Measurements from ENCODE around the gene COL18A1.
"Not testable (repeated sequence)": the region's sequence is repeated elsewhere in the genome, so short reads cannot be mapped to it uniquely, and the experiment has no call there.

Gene COL18A1

DNA sequence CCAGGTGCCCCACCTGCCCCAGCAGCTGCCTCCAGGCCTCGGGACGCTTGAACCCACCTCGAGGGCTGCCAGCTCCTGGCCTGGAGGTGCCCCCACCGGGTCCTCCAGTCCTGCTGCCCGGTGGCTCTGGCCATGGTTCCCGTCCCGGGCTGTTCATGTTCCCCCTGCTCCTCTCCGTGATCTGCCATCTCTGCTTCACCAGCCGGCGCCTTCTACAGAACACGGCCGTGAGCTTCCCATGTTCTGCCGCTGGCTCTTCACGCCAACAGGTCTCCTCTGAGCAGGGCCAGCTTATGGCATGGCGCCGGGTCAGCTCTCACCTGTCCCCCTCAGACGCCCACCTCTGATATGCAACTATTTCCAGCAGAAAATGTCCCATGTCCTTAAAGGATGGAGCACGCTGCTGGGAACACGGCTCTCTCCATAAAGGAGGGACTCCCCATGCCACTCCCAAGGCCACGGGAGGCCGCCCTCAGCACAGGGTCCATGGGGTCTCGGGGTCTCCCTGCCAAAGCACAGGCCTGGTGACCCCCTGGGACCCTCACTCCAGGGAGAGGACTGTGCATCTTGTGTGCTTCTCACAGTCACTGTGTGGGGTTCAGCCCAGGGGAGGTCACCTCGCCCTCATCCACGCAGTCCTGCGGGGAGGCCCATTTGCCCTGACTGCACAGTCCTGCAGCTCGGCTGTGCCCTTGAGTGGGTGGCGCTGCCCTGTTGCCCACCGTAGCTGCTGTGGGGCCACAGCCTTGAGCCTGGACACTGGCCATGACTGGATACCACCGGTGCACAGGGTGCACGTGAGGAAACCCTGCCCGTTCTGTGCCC, 36.7 kb downstream of the COL18A1 start:
- DNase-seq (ENCODE audit: low read depth): no peak

GRCh38 chr21:45442276-45442675, 37.3 kb downstream of the COL18A1 start:
- no peak for DNase-seq (ENCODE audit: low read depth)

DNA sequence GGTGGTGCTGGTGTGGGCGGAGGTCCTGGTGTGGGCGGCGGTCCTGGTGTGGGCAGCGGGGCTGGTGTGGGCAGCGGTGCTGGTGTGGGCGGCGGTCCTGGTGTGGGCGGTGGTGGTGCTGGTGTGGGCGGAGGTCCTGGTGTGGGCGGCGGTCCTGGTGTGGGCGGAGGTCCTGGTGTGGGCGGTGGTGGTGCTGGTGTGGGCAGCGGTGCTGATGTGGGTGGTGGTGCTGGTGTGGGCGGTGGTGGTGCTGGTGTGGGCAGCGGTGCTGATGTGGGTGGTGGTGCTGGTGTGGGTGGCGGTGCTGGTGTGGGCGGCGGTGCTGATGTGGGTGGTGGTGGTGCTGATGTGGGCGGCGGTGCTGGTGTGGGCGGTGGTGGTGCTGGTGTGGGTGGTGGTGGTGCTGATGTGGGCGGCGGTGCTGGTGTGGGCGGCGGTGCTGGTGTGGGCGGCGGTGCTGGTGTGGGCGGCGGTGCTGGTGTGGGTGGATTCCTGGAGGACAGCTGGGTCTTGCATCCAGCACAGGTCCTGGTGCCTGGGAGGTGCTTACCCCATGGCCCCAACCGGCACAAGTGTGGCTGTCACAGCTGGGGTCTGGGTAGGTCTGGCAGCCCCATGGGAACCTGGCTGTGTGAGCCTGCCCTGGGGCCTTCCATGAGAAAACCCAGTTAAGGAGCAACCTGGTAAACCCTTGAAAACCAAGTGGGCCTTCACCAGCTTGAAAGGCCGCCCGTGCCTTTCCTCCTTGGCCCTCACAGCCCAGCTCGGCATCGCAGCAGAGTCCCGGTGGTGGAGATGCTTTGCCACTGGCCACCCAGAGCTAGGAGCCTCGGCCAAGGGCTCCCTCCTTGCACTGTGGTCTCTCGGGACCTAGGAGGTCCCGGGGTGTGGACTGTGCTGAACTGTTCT, 38.0 kb downstream of the COL18A1 start:
- DNase-seq (ENCODE audit: low read depth): not testable (repeated sequence)

DNA sequence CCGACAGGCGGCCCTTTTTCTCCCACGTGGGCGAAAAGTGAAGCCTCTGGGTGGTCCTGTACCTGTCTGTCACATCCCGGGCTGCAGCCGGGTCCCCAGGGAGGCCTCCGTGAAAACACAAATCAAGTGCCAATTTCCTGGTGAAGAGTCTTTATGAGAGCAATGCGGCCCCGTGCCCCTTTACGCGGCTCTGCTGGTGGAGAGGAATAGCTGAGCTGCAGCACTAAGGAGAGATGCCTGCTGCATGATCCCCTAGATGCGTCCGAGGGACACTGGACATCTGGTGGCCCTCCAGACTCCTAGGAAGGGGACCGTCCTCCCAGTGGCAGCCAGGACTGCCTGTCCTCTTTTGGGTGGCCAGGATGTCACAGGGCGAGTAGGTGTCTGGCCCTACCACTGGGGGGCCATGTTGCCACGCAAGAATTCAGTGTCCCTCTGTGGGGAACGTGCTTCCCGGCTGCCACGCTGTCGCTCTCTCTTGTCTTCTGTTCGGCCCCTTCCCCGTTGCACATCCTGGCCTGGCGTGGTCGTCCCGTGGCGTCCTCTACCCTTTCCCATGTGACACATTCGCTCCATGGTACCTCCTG, 38.7 kb downstream of the COL18A1 start:
- no peak for DNase-seq (ENCODE audit: low read depth)

- DNase-seq (ENCODE audit: low read depth): no peak
Measured at GRCh38 chr21:45444385-45444784, 39.4 kb downstream of the COL18A1 start.

GRCh38 chr21:45445369-45445768, 40.4 kb downstream of the COL18A1 start:
- no peak for DNase-seq (ENCODE audit: low read depth)

- no peak for DNase-seq (ENCODE audit: low read depth)
Measured at GRCh38 chr21:45447821-45448220, 42.9 kb downstream of the COL18A1 start.

- DNase-seq (ENCODE audit: low read depth): no peak
Measured at GRCh38 chr21:45448283-45448809, 43.4 kb downstream of the COL18A1 start.

GRCh38 chr21:45448810-45449657, 44.1 kb downstream of the COL18A1 start:
- DNase-seq (ENCODE audit: low read depth): no peak

DNA sequence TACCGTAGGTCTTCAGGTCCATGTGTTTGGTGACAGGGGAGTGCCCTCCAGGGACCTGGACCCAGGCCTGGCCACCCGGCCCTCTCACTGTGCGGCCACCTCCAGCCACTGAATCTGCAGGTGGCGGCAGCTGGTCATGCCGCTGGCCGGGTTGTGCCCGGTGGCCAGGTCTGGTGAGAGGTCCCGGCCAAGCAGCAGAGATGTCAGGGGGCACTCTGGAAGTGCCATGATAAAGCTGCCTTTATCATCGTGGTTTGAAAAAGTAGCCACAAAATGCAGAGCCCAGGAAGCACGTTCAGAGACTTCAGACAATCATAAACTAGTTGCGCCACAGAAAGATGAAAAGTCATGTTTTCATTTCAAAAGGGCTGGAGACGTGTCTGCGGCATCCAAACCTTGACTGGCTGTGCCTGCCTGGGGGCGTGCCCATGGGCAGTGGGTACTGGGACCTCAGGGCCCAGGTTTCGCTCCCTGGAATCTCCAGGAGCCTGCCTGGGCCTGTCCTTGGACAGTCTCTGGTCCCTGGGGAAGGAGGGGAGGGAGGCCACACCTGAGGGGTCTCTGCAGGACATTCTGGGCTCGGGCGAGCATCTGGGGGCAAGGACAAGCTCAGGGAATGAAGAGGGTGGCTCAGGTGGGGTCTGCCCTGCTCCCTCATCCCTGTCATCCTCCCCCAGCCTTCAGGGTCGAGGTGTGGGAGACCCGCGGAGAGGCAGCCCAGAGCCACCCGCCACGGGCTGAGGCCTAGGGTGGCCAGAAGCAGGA, 44.9 kb downstream of the COL18A1 start:
- DNase-seq (ENCODE audit: low read depth): no peak

GRCh38 chr21:45450423-45451090, 45.6 kb downstream of the COL18A1 start:
- no peak for DNase-seq (ENCODE audit: low read depth)

GRCh38 chr21:45451091-45451740, 46.3 kb downstream of the COL18A1 start:
- DNase-seq (ENCODE audit: low read depth): no peak

DNA sequence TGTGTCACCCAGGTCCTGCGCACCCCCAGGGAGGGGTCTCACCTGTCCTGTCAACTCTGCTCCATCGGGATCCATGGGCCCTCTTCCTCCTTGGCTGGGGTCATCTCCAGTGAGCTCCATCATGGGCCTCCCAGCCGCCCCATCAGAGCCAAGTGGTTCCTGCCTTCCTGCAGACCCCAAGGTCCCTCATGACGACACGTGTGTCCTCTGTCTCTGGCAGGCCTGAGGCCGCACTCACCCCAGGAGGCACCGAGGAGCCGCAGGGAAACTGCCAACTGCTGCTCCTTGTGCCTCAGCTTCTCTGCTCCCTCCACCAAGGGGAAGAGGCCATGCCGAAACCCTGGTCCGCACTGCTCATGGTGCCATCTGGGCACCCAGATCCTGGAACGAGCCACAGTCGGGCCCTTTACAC, 46.8 kb downstream of the COL18A1 start:
- DNase-seq (ENCODE audit: low read depth): no peak

- no peak for DNase-seq (ENCODE audit: low read depth)
Measured at GRCh38 chr21:45452696-45453307, 47.8 kb downstream of the COL18A1 start.

DNA sequence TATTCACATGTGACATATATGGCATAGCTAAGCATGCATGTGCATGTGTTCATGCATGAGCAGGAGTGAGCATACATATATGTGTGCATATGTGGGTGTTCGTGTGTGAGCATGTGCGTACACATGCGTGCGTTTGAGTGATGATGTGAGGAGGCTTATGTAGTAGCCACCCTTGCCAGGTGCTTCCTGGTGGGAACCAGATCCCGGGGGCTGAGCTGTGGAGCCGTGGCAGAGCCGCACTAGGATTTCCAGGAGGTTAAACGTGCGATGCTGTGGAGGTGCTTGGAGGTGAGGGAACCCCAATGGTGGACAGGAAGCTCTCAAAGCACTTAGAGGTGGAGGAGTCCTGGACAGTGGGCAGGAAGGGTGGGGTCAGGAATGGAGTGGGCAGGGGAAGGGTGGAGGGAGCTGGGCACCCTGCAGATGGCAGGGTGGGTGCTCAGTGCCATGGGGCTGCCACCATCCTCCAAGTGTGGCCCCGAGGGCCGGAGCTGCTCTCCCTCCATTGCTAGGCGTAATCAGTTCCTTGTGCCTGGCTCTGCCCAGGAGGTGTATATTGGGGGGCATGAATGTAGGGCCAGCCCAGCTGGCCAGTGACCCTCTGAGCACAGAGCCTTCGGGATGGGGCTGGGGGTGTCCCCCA, 48.5 kb downstream of the COL18A1 start:
- no peak for DNase-seq (ENCODE audit: low read depth)

- DNase-seq (ENCODE audit: low read depth): no peak
Measured at GRCh38 chr21:45454060-45454925, 49.3 kb downstream of the COL18A1 start.

- no peak for DNase-seq (ENCODE audit: low read depth)
Measured at GRCh38 chr21:45454926-45455673, 50.1 kb downstream of the COL18A1 start.

All from GM04504 (cell line).